Esophagus (tissue), 2 donors: ENCODE data around the gene RASA2. TPM values are rescaled to one million over a fixed set of nuclear protein-coding genes. Genes with fewer than 3 reads are reported as not detected.

Experiments used
- H3K27ac ChIP-seq, 2 donors: one replicate each; pipeline ENCODE4 v1.5.1; 2013; ENCODE audit warnings: low read depth in 2 of 2, mild to moderate bottlenecking in 2 of 2, inconsistent platforms in 1 of 2, low read length in 1 of 2, moderate library complexity in 1 of 2
- H3K27me3 ChIP-seq, 2 donors: one replicate each; pipeline ENCODE4 v1.6.1; 2013; ENCODE audit warnings: low read length in 2 of 2, control low read depth in 1 of 2, mild to moderate bottlenecking in 1 of 2; ENCODE audit not compliant: insufficient read depth in 2 of 2, control insufficient read depth in 1 of 2
- H3K36me3 ChIP-seq, 2 donors: one replicate each; pipeline ENCODE4 v1.6.1; 2013; ENCODE audit warnings: low read length in 1 of 2; ENCODE audit not compliant: control insufficient read depth in 2 of 2, insufficient read depth in 2 of 2
- H3K4me1 ChIP-seq, 2 donors: one replicate each; pipeline ENCODE4 v1.6.1; 2013; ENCODE audit warnings: low read length in 1 of 2; ENCODE audit not compliant: control insufficient read depth in 2 of 2, insufficient read depth in 2 of 2
- H3K4me3 ChIP-seq, 2 donors: one replicate each; pipeline ENCODE4 v1.5.1; 2013; ENCODE audit warnings: low read length in 2 of 2, mild to moderate bottlenecking in 2 of 2, low read depth in 1 of 2, moderate library complexity in 1 of 2
- H3K9me3 ChIP-seq, 2 donors: one replicate each; pipeline ENCODE4 v1.6.1; 2013; ENCODE audit warnings: mild to moderate bottlenecking in 2 of 2, low read depth in 1 of 2, low read length in 1 of 2, moderate library complexity in 1 of 2; ENCODE audit not compliant: control insufficient read depth in 2 of 2, insufficient read depth in 1 of 2
- WGBS, 2 donors: extraction: QIAGEN DNeasy Blood & Tissue Kit; methylation state at CpG; one replicate each; pipeline ENCODE4 v1.1.7; 2013; 5-methylcytosine and 5-hydroxymethylcytosine counted together
- polyA plus RNA-seq, 2 donors: library from polyadenylated mRNA; stranded (reverse); fragments of 200-250 nt; gene quantifications; one replicate each; pipeline ENCODE4 v1.2.3, GENCODE V29; 2013
- donor health status: healthy with polysubstance abuse.
- donor health status: Bipolar disorder and iron deficiency.

The RASA2 gene
- polyA plus RNA-seq, 2 donors = 4.0 to 6.9 TPM

- H3K27me3 ChIP-seq = no peaks in the 10 kb centered on the region
- WGBS, 2 donors = 90 to 91% methylated on average over 4 of the region's 4 CpGs
- no peaks in the 10 kb centered on the region for H3K36me3 ChIP-seq
- H3K4me3 ChIP-seq = no peak overlapping the region
- peaks cover 0 to 3% of the 10 kb centered on the region in 2 donors for H3K9me3 ChIP-seq
- no peak overlapping the region for H3K27ac ChIP-seq
- no peaks in the 10 kb centered on the region for H3K4me1 ChIP-seq
Measured at GRCh38 chr3:141655801-141656200, 169.0 kb downstream of the RASA2 start.

GRCh38 chr3:141656771-141657170 lies 169.9 kb downstream of the RASA2 start:
- Histone ChIP-seq H3K27ac (no peak overlapping the region), H3K4me3 (no peak overlapping the region), H3K4me1 (no peaks in the 10 kb centered on the region), H3K36me3 (no peaks in the 10 kb centered on the region), H3K27me3 (no peaks in the 10 kb centered on the region), H3K9me3 (peaks cover 0 to 3% of the 10 kb centered on the region in 2 donors)
- 58 to 75% methylated on average over 4 of the region's 4 CpGs for WGBS, 2 donors

GRCh38 chr3:141657516-141657915 lies 170.7 kb downstream of the RASA2 start:
- Histone ChIP-seq H3K27me3 (no peaks in the 10 kb centered on the region), H3K4me1 (no peaks in the 10 kb centered on the region), H3K9me3 (peaks cover 0 to 3% of the 10 kb centered on the region in 2 donors)

GRCh38 chr3:141659821-141660613 lies 173.2 kb downstream of the RASA2 start:
- Histone ChIP-seq H3K27me3 (no peaks in the 10 kb centered on the region), H3K4me3 (peak overlapping the region; percentile 47 to 49), H3K27ac (no peak overlapping the region), H3K36me3 (no peaks in the 10 kb centered on the region), H3K4me1 (peaks cover 0 to 2% of the 10 kb centered on the region in 2 donors), H3K9me3 (peaks cover 0 to 3% of the 10 kb centered on the region in 2 donors)
- WGBS, 2 donors = 1% methylated on average over 59 to 64 of the region's 64 CpGs

More at GRCh38 chr3:141657516-141657915, 170.7 kb downstream of the RASA2 start:
- no peak overlapping the region for H3K4me3 ChIP-seq
- no peak overlapping the region for H3K27ac ChIP-seq
- no peaks in the 10 kb centered on the region for H3K36me3 ChIP-seq

- H3K4me1 ChIP-seq = peaks cover 0 to 2% of the 10 kb centered on the region in 2 donors
- no peaks in the 10 kb centered on the region for H3K36me3 ChIP-seq
- 41 to 47% methylated on average over 9 of the region's 9 CpGs for WGBS, 2 donors
- peak overlapping the region; percentile 47 to 49 for H3K4me3 ChIP-seq
- no peak overlapping the region for H3K27ac ChIP-seq
- H3K27me3 ChIP-seq = no peaks in the 10 kb centered on the region
- peaks cover 0 to 3% of the 10 kb centered on the region in 2 donors for H3K9me3 ChIP-seq
Measured at GRCh38 chr3:141660614-141660947, 173.8 kb downstream of the RASA2 start.

- H3K4me1 ChIP-seq = peaks cover 0 to 2% of the 10 kb centered on the region in 2 donors
- peaks cover 0 to 3% of the 10 kb centered on the region in 2 donors for H3K9me3 ChIP-seq
- H3K27ac ChIP-seq = no peak overlapping the region
- whole genome bisulfite sequencing, 2 donors = 90 to 94% methylated on average over 11 of the region's 11 CpGs
- H3K36me3 ChIP-seq = no peaks in the 10 kb centered on the region
- H3K4me3 ChIP-seq = no peak overlapping the region
- H3K27me3 ChIP-seq = no peaks in the 10 kb centered on the region
Measured at GRCh38 chr3:141661229-141662196, 174.7 kb downstream of the RASA2 start.

GRCh38 chr3:141663993-141664392 lies 177.2 kb downstream of the RASA2 start:
- Histone ChIP-seq H3K36me3 (no peaks in the 10 kb centered on the region), H3K27ac (no peak overlapping the region), H3K4me3 (no peak overlapping the region), H3K27me3 (no peaks in the 10 kb centered on the region), H3K4me1 (peaks cover 0 to 2% of the 10 kb centered on the region in 2 donors), H3K9me3 (peaks cover 0 to 2% of the 10 kb centered on the region in 2 donors)
- 58 to 63% methylated on average over 8 of the region's 8 CpGs for WGBS, 2 donors

Other genes starting within 250 kb of the RASA2 start
- gene ZBTB38, start 118.5 kb upstream of the RASA2 start, polyA plus RNA-seq = 1 to 10 TPM; 3.4 to 5.9 TPM